Loucy (cell line): ENCODE measurements around the gene MEGF8.

Experiments used
- H2AFZ ChIP-seq: fragments of 200-600 bp; sonication (generic); 2 replicates; pipeline ENCODE4 v1.6.0; 2016; ENCODE audit warnings: antibody characterized with exemption, mild to moderate bottlenecking, low read length, moderate library complexity
- H3F3A ChIP-seq: fragments of 200-600 bp; 2 replicates; pipeline ENCODE4 v1.6.0; 2016; ENCODE audit warnings: antibody characterized with exemption, low read depth, mild to moderate bottlenecking
- H3K27me3 ChIP-seq: fragments of 200-600 bp; sonication (generic); 2 replicates; pipeline ENCODE4 v1.6.1; 2014; ENCODE audit warnings: low read length, mild to moderate bottlenecking; ENCODE audit not compliant: insufficient read depth, poor library complexity, severe bottlenecking
- H3K36me3 ChIP-seq: fragments of 200-600 bp; sonication (generic); 2 replicates; pipeline ENCODE4 v1.6.1; 2016; ENCODE audit warnings: low read length; ENCODE audit not compliant: insufficient read depth
- H3K4me1 ChIP-seq: fragments of 200-600 bp; sonication (generic); 2 replicates; pipeline ENCODE4 v1.5.1; 2014; ENCODE audit warnings: low read length, mild to moderate bottlenecking; ENCODE audit not compliant: insufficient read depth, poor library complexity, severe bottlenecking
- H3K4me2 ChIP-seq: fragments of 200-600 bp; sonication (generic); 2 replicates; pipeline ENCODE4 v1.6.0; 2014; ENCODE audit warnings: antibody characterized with exemption, low read length, low read depth, mild to moderate bottlenecking; ENCODE audit not compliant: poor library complexity, severe bottlenecking
- H3K4me3 ChIP-seq: fragments of 200-600 bp; sonication (generic); 2 replicates; pipeline ENCODE4 v1.5.1; 2014; ENCODE audit warnings: low read length, mild to moderate bottlenecking, mixed read lengths; ENCODE audit not compliant: poor library complexity, severe bottlenecking
- H3K79me2 ChIP-seq: fragments of 200-600 bp; sonication (generic); 2 replicates; pipeline ENCODE4 v1.6.1; 2014; ENCODE audit warnings: low read length; ENCODE audit not compliant: insufficient read depth
- H3K9ac ChIP-seq: fragments of 200-600 bp; sonication (generic); 2 replicates; pipeline ENCODE4 v1.6.0; 2014; ENCODE audit warnings: mild to moderate bottlenecking, low read depth, low read length, moderate library complexity; ENCODE audit not compliant: poor library complexity, severe bottlenecking
- H3K9me2 ChIP-seq: fragments of 200-600 bp; sonication (generic); replicated peaks from 2 replicates; pipeline ENCODE4 v1.6.1; 2016; ENCODE audit warnings: low read depth, low read length, mixed read lengths
- H3K9me3 ChIP-seq: fragments of 200-600 bp; sonication (generic); 2 replicates; pipeline ENCODE4 v1.6.1; 2014; ENCODE audit warnings: mild to moderate bottlenecking, antibody characterized with exemption, low read length, low read depth; ENCODE audit not compliant: insufficient read depth
- H4K20me1 ChIP-seq: fragments of 200-600 bp; sonication (generic); 2 replicates; pipeline ENCODE4 v1.6.0; 2014; ENCODE audit warnings: antibody characterized with exemption, low read length, mild to moderate bottlenecking; ENCODE audit not compliant: insufficient read depth, poor library complexity, severe bottlenecking
- EZH2phosphoT487 ChIP-seq: fragments of 200-600 bp; IDR thresholded peaks from 2 replicates; pipeline ENCODE4 v1.6.1; 2018; ENCODE audit warnings: antibody characterized with exemption, mild to moderate bottlenecking, moderate library complexity, borderline replicate concordance
- TF ChIP-seq, protein P1 (sequence below): fragments of 200-600 bp; sonication (generic); conservative IDR thresholded peaks from 2 replicates; pipeline ENCODE4 v1.5.1; 2014; ENCODE audit warnings: mild to moderate bottlenecking, antibody characterized with exemption, low read length

Gene MEGF8

DNA sequence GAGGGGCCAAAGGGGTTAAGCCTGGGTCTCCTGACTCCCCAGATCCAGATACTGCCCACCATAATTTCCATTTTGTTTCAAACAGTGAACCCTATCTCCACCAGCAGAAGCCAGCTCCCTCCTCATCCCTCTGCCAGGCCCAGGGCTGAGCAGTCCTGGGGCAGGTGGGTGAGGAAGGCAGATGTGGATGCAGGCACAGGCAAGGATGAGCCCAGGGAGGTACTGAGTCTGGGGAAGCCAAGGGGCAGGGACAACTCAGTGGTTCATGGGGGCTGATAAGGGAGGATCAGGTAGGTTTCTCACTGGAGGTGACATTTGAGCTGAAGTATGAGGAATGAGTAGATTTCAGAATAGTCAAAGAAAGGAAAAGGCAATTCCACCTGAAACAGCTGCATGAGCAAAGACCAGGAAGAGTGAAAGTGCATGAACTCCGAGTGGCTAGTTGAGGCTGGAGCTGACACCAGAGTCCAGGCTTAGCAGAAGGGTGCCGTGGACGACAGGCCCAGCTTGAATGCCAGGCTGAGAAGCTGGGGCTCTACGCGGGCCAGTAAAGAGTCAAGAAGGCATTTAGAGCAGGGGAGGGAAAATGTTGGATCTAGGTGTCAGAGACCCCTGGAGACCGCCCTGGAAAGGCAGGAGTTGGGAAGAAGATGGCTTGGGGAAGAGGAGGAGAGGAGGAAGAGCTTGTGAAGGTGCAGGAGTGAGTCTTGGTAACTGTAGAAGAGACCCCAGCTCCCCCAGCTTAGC, 46.1 kb upstream of the MEGF8 start:
- H3K4me3 ChIP-seq = peak overlapping the region; percentile 74
- H3K27me3 ChIP-seq = no peaks in the 10 kb centered on the region
- H4K20me1 ChIP-seq = no peaks in the 10 kb centered on the region
- no peak for TF ChIP-seq EZH2phosphoT487
- TF ChIP-seq, protein P1, sequence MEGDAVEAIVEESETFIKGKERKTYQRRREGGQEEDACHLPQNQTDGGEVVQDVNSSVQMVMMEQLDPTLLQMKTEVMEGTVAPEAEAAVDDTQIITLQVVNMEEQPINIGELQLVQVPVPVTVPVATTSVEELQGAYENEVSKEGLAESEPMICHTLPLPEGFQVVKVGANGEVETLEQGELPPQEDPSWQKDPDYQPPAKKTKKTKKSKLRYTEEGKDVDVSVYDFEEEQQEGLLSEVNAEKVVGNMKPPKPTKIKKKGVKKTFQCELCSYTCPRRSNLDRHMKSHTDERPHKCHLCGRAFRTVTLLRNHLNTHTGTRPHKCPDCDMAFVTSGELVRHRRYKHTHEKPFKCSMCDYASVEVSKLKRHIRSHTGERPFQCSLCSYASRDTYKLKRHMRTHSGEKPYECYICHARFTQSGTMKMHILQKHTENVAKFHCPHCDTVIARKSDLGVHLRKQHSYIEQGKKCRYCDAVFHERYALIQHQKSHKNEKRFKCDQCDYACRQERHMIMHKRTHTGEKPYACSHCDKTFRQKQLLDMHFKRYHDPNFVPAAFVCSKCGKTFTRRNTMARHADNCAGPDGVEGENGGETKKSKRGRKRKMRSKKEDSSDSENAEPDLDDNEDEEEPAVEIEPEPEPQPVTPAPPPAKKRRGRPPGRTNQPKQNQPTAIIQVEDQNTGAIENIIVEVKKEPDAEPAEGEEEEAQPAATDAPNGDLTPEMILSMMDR = no peak
- peak overlapping the region; percentile 87 for H3K4me2 ChIP-seq
- peaks cover 14% of the 10 kb centered on the region; the same call in 1 of the 2 replicates for H3K79me2 ChIP-seq
- H3F3A ChIP-seq = peaks cover 5% of the 10 kb centered on the region; the same call in 1 of the 2 replicates
- peak overlapping the region; percentile 76 for H3K9ac ChIP-seq
- no peak overlapping the region for H2AFZ ChIP-seq
- 0 out of 2 replicates have a peak, but pooled peaks cover under 1% of the 10 kb centered on the region for H3K36me3 ChIP-seq
- no peaks in the 10 kb centered on the region for H3K9me3 ChIP-seq
- H3K9me2 ChIP-seq = no peaks in the 10 kb centered on the region
- H3K4me1 ChIP-seq = peaks cover 35% of the 10 kb centered on the region

DNA sequence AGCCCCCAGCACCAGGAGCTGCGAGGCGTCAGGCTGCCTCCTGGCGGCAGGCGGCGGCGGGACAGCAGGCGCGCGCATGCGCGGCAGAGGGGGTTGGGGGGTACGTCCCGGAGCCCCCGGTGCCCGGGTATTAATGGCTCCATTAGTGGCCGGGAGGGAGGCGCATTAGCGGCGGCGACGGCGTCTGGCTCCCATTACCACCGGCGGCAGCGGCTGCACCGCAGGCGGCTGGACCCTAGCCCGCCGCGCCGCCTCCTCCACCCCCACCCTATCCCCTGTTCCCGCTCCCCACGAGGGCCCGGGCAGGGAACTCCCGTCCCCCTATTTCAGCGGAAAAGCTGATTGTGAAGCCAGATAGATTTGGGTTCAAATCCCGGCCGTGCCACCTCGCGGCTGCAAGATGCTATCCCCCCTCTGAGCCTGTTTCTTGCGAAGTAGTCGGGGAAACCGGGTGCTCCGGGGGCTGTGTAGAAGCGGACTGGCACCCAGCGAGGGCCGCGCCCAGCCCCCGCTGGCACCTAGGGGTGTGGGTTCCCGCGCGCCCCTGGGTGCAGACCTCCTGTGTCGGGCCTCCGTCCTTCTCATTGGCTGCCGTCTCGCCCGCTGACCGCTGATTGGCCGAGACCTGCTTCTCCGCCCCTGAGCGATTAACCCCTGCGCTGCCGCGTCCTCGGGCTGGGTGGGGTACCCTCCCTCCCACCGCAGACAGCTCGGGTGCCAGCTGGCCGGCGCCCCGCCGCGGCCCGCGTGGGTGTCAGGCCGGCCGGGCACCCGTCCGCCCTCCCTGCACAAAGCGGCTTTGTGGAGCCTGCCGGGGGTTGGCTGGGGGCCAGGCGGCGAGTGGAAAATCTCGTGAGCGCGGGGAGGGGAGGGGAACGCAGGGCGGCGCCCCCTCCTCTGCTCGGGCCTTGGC, 45.3 kb upstream of the MEGF8 start:
- Histone ChIP-seq H3K79me2 (peaks cover 22% of the 10 kb centered on the region), H3K27me3 (no peaks in the 10 kb centered on the region), H4K20me1 (peaks cover 7% of the 10 kb centered on the region), H2AFZ (peak overlapping the region; percentile 49), H3K4me2 (peak overlapping the region; percentile 87), H3K4me3 (peak overlapping the region; percentile 74), H3K36me3 (no peaks in the 10 kb centered on the region), H3K9me2 (no peaks in the 10 kb centered on the region), H3K9ac (peak overlapping the region; percentile 76), H3K4me1 (peaks cover 41% of the 10 kb centered on the region), H3F3A (peaks cover 5% of the 10 kb centered on the region; the same call in 1 of the 2 replicates), H3K9me3 (no peaks in the 10 kb centered on the region)
- TF ChIP-seq, protein P1 = peak; percentile 82
- no peak for TF ChIP-seq EZH2phosphoT487

DNA sequence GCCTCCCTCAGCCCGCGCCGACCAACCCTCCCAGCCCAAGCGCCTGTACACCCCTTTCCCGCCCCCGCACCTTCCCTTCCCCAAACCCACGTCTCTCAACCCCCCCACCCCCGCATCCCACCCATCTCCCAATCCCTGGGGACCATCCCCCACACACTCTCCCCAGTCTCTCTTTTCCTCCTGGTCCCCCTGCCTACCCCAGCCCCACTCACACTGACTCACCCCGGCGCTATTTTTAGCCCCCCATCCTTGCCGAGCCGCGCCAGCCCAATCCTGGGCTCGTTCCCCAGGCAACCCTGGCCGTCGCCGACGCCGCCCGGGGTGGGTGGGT, 44.7 kb upstream of the MEGF8 start:
- Histone ChIP-seq H3F3A (peaks cover 5% of the 10 kb centered on the region; the same call in 1 of the 2 replicates), H3K36me3 (no peaks in the 10 kb centered on the region), H3K4me2 (peak overlapping the region; percentile 87), H3K4me1 (peaks cover 47% of the 10 kb centered on the region), H3K9ac (peak overlapping the region; percentile 76), H3K4me3 (peak overlapping the region; percentile 74), H4K20me1 (peaks cover 13% of the 10 kb centered on the region), H3K9me3 (no peaks in the 10 kb centered on the region), H3K27me3 (no peaks in the 10 kb centered on the region), H2AFZ (peak overlapping the region; percentile 37; the same call in 1 of the 2 replicates), H3K9me2 (no peaks in the 10 kb centered on the region), H3K79me2 (peaks cover 28% of the 10 kb centered on the region)
- TF ChIP-seq, protein P1 = no peak
- no peak for TF ChIP-seq EZH2phosphoT487
